CMK (cell line): ENCODE data around the gene PMM2.
"Not testable (repeated sequence)": the region's sequence is repeated elsewhere in the genome, so short reads cannot be mapped to it uniquely, and the experiment has no call there.

Experiments used
- DNase-seq: peaks from one replicate; pipeline ENCODE4 v3.0.0-alpha.2; 2010; ENCODE audit warnings: low read depth

Gene PMM2

DNA sequence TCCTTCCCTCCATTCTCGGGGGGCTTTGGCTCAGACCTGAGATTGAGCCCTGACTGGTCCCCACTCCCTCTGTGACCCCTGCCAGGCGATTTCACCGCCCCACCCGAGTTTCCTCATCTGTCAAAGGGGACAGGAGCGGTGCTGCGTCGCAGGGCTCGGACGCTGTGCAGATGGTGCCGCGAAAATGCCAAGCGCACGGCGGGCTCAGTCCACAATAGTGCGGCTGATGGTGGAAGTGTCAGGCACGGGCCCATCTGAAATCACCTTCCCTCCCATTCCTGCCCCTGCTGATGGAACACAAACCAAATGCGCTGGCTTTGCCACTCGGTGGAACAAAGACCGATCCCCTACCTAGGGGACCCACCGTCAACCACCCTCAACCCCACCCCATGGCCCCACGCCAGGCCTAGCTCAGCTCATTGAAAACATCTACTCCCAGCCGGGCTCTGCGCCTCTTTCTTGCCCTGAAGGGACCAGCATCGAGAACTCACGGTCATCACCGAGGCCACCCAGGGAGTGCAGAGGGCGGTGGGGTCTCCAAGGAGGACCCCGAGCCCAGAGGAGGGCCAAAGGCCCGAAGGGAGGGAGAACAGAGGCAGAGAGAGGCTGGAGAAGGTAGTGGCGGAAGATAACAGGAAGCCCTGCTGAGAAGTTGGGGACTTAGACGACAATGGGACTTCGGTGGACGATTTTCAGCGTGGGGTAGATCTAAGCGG, 69.7 kb downstream of the PMM2 start:
- no peak for DNase-seq

DNA sequence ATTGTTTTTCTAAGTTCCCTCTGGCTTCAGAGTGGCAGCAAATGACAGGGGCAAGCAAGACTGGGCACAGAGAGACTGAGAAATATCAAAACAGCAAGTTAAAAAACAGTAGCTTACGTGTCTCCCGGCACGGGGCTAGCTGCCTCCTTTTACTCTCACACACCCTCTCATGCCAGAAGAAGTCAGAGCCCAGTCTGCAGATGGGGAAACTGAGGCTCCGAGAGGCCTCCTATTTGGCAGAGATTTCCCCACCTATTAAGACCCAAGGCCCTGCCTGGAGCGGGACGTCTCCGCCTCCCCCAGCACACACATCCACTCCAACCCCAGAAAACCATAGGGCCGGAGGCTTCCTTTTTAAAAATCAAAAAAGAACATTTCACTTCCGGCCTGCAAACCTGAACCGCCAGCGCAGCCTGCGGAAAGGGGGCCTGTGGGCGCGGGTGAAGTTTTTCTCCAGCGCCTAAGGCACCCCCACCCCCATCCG, 70.3 kb downstream of the PMM2 start:
- no peak for DNase-seq

DNA sequence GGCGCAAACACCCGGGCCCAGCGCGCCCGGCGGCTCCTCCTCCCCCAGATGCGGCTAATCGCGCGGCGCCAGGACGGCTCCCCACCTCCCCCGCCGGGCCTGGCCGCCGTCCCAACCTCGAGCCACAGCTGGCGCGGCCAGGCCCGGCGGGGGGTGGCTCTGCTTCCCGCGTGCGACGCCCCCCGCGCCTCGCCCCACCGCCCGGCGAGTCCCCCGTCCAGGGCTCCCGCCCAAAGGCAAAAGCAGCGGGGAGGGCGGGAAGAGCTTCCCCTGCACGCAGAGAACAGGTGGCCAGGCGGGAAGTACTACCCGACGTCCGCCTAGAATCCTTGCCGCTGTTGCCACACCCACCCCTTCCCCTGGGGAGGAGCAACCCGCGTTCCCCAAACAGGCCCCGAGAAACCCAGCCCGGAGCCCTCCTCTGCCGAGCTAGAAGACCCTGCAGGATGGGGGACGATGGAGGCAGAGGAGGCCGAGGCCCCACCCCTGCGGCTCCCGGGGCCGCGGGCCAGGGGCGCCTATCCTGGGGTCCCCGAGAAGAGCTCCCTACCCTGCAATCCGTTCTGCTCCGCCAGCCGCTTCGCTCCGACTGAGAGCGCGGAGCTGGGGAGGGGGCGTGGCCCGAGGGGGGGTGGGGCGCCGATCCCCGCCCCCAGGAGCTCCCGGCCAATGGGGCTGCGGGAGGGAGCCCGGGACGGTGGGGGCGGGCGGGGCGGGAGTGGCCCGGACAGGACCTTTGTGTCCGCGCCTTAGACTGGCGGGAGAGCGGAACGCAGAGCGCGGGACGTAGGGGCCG, 71.0 kb downstream of the PMM2 start, which contains the start of gene CARHSP1:
CARHSP1 (minus strand) TSS at position 591 of the 796 bp plus-strand sequence. CDS start 9,678 bp downstream, outside the sequence.
- DNase-seq, result peak; percentile 83

DNA sequence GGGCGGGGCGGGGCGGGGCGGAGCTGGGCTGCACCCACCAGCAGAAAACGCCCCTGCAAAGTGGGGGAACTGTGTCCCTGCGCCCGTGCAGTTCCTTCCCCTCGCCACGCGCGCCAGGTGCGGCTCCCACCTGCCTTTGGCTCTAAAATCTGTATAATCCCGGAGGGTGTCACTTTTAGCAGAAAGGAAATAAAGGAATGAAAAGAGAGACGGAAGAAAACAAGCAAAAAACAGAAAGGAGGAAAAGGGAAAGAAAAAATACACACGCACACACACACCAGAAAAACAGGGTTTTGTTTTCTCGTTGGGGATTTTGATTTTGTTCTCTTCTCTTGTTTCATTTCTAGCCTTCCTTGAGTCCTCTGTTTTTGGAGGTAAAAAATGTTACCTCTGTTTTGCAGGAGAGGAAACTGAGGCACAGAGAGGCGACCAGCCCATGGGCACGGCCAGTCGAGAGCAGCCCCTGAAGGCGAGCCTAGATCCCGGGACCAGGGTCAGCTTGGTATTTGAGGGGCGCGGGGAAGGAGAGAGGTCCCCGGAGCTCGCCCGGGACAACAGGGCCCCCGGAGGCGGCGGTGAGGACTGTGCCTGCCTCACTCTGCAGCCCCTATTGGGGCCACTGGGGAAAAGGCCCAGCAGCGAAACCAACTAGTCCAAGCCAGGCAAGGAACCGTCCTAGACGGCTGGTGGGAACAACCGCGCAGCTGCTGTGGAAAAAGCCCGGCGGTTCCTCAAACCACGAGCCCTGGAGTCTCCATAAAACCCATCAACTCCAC, 71.8 kb downstream of the PMM2 start:
- no peak for DNase-seq

DNA sequence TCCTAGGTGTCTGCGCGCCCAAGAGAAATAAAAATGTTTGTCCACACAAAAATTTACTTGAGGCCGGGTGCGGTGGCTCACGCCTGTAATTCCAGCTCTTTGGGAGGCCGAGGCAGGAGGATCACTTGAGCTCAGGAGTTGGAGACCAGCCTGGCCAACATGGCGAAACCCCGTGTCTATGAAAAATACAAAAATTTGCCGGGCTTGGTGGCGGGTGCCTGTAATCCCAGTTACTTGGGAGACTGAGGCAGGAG, 72.3 kb downstream of the PMM2 start:
- DNase-seq, result not testable (repeated sequence)

DNA sequence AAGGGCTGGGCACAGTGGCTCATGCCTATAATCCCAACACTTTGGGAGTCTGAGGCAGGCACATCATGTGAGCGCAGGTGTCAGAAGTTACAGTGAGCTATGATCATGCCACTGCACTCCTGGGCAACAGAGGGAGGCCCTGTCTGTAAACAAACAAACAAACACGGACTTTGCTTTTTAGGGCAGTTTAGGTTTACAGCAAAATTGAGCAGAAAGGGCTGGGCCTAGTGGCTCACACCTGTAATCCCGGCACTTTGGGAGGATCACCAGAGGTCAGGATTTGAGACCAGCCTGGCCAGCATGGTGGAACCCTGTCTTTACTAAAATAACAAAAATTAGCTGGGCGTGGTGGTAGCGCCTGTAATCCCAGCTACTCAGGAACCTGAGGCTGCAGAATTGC, 74.4 kb downstream of the PMM2 start:
- DNase-seq, result no peak

DNA sequence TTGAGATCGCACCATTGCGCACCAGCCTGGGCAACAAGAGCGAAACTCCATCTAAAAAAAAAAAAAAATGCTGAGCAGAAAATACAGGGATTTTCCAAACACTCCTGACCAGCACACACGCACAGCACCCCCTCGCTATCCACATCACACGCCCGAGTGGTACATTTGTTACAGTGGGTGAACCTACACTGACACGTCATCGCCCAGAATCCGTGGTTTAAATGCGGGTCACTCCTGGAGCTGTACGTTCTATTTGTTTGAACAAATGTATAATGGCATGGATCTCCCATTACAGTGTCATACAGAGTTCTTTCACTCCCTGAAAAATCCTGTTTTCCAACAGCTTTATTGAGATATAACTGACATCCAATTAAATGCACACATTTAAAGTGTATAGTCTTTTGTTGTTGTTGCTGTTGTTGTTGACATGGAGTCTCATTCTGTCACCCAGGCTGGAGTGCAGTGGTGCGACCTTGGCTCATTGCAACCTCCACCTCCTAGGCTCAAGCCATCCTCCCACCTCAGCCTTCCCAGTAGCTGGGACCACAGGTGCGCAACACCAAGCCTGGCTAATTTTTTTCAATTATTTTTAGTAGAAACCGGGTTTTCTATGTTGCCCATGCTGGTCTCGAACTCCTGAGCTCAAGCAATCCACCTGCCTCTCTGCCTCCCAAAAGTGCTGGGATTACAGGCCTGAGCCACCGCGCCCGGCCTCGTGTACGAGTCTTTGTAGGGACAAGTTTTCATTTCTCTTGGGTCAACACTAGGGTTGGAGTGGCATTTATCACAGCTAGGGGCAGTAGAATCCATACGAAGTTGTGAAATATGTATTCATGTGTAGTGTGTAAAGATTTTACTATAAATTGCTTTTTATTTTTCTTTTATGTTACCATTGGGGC, 75.6 kb downstream of the PMM2 start:
- DNase-seq, result no peak

DNA sequence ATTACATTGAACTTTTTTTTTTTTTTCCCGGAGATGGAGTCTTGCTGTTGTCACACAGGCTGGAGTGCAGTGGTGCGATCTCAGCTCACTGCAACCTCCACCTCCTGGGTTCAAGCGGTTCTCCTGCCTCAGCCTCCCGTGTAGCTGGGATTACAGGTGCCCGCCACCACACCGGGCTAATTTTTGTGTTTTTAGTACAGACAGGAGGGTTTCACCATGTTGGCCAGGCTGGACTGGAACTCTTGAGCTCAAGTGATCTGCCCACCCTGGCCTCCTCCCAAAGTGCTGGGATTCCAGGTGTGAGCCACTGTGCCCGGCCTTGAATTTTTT, 76.2 kb downstream of the PMM2 start:
- not testable (repeated sequence) for DNase-seq

DNA sequence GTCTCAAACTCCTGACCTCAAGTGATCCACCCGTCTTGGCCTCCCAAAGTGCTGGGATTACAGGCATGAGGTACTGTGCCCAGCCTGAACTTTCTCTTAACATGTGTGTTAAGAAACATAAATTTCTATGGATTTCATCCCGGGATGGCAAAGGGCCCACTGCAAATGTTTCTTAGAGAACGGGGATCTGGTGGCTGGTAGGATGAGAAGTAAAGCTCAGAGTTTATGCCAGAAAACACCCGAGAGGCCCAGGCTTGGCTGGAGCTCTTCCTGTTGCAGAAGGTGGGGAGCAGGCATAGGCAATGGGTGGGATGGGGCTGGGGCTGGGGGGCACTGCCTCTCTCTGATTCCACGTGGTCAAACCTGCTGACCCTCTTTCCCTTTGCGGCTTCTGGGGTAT, 76.7 kb downstream of the PMM2 start:
- no peak for DNase-seq

DNA sequence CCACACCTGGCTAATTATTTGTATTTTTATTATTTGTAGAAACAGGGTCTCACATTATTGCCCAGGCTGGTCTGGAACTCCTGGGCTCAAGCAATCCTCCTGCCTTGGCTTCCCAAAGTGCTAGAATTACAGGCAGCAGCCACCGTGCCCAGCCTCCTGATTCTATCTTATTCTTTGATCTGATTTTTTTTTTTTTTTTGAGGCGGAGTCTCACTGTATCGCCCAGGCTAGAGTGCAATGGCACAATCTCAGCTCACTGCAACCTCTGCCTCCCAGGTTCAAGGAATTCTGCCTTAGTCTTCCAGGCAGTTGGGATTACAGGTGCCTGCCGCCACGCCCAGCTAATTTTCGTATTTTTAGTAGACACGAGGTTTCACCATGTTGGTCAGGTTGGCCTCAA, 77.7 kb downstream of the PMM2 start:
- DNase-seq, result not testable (repeated sequence)

DNA sequence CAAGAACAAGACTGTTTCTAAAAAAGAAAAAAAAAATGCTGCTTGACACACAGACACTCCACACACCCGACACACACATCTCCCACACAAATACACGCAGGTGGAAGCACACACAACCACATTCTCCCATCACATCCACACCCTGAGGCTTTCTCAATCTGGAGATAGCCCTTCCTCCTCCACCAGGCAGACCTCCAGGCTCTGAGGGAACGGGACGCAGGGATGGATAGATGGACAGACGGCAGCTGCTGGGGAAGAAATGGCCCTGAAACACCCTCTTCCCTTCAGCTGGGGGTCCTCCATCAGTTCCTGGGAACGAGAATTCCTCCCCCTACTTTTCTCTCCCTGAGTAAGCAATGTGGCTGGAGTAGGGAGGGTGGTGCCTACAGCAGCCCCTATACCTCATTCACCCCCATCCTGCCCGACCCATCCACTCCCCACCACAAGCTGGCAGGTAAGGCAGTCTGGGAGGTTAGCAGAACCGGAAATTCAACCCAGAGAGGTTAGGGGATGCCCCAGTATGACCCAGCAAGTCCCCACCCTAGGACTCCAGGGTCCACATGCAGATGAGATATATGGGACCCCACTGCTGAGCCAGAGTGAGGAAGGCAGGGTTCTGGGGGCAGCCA, 80.4 kb downstream of the PMM2 start:
- DNase-seq, result no peak

DNA sequence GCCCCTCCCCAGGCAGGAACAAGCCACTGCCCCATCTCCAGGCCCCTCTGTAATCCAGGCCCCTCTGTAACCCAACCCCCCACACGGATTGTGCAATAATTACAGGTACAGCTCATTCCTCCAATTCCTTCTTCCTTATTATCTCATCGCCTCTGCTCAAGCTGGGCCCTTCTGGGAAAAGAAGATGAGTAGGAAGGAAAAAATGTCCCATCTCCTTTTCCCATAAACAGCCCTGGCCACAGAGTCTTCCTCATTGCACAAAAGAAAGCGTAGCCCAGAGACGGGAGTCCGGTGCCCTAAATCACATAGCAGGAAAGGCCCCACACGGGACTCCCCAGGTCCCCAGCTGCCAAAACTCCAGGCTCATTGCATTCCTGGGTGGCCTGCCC, 80.9 kb downstream of the PMM2 start:
- no peak for DNase-seq

DNA sequence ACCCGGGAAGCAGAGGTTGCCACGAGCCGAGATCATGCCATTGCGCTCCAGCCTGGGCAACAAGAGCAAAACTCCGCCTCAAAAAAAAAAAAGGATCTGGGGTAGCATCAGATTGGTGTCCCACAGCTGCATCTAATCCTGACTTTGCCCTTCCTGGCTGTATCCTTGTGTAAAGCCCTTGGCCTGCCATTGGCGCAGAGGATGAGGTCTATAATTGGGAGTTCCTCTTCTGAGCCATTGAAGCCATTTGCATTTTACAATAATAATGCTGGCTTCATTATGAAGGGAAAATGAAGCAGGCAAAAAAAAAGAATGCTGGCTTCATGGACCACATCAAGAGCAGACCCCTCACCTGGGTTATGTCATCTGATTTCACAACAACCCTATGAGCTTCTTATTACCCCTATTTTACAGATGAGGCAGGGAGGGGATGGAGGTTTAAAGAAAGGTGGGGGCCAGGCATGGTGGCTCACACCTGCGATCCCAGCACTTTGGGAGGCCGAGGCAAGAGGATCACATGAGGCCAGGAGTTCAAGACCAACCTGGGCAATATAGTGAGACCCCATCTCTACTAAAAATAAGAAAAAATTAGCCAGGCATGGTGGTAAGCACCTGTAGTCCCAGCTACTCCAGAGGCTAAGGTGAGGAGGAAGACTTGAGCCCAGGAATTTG, 83.3 kb downstream of the PMM2 start:
- DNase-seq, result no peak

DNA sequence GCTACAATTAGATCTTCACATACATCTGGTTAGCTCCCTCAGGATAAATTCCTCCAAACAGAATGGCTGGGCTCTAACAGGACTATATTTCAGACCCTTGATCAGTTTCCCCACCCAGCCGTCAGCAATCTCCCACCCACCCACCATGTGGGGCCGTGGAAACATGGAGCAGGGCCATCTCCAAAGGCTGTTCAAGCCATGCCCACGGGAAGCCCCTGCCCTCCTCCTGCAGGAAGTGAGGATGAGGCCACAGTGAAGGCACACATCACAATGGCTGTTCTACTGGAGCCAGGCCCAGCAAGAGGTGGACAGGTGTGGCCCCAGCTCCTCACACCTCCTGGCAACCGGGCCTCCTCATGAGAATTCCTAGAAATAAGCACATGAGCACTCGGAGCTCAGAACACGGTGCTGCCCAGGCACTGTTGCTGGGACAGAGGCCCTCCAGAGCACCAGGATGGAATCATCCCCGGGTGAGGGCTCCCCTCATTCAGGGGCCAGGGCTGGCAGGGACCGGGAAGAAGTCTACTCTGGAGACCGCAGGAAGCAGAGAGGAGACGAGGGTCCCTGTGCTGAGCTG, 84.5 kb downstream of the PMM2 start, which contains the start of gene LITAFD:
LITAFD (plus strand) TSS at position 311 of the 577 bp plus-strand sequence. CDS start 2,005 bp downstream, outside the sequence.
- DNase-seq, result no peak

DNA sequence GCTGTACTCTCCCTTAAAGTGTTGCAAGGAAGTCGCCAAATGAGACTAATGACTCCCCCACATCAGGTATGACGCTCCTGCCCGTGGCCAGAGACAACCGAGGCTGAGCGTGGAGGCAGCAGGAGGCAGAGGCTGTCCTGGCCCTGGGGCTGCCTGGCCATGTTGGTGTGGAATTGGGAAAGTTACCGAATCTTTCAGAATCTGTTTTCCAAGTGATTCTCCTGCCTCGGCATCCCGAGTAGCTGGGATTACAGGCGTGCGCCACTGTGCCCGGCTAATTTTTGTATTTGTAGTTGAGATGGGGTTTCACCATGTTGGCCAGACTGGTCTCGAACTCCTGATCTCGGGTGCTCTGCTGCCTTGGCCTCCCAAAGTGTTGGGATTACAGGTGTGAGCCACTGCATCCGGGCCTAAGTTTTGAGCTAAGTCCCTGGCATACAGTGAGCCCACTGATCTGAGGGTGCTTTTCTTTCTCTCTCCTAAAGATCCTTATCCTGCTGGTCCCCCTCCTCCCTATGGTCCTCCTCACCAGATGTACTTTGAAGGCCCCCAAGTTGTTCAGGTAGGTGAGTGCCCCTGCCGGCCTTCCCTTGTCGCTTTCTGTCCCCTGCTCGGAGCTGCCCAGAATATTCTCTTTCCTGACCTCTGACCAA, 85.2 kb downstream of the PMM2 start:
- no peak for DNase-seq

DNA sequence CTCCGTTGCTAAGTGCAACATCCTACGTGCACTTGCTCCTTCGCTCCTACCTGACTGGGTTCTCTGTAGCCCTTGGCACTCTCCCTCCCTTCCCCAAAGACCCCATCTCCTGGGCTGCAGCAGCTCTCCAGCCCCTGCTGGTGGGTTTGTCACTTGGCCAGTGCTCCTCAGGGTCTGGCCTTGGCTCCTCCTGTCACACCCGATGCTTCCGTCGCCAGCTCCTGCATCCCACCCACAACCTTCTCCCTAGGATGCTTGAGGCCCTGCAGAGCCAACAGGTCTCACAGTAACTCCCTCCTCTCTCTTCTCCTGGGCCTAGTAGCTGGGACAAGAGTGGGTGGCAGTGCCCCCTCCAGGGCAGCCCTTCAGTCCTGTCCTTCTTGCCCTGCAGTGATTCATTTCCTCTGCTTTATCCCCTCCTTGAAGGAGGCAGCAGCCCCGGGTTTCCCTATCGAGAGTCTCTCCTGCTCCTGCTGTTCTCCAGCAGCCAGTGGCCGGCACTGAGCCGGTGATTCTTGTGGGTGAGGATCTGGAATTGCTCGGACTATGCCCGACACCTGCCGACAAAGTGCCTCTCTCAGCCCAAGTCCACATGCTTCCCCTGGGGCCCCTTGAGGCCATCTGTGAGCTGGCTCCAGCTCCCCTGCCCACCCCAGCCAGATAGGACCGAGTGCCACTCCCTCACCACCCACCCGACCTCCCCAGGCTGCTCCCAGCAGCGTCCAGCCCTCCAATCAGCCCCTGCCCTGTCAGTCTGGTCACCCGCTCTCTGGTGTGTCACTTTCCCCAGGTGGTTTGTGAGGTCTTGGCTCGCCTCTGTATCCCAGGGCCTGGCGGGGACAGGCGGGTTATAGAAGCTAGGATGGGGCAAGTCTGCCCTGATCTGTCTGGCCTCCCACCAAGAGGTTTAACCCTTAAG, 88.3 kb downstream of the PMM2 start:
- DNase-seq, result no peak

DNA sequence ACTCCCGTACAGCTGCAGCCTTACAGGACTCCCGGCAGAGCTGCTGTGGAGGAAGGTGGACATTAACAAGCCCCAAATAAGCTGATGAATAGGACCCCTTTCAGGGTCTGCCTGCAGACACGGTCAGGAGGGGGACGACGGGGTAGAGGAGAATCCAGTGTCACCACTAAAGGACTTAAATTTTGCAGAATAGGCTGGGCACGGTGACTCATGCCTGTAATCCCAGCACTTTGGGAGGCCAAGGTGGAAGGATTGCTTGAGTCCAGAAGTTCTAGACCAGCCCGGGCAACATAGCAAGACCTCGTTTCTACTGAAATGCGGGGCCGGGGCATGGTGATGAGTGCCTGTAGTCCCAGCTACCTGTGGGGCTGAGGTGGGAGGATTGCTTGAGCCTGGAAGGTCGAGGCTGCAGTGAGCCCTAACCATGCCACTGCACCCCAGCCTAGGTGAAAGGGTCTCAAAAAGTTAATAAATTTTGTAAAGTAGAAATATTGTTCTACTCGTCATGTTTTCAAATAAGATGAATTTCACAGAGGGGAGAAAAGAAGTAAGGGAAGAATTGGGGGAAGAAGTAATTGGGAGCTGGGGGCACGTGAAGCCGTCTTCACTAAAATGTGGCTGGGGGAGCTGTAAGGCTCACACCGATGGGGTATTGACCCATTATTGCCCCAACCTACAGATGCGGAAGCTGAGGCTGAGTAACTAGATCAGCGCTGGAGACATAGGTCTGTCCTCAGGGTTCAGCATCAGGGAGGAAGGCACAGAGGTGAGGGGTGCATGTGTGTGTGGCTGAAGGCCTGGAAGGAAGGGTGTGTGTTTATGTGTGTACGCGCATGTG, 89.2 kb downstream of the PMM2 start:
- DNase-seq, result no peak

DNA sequence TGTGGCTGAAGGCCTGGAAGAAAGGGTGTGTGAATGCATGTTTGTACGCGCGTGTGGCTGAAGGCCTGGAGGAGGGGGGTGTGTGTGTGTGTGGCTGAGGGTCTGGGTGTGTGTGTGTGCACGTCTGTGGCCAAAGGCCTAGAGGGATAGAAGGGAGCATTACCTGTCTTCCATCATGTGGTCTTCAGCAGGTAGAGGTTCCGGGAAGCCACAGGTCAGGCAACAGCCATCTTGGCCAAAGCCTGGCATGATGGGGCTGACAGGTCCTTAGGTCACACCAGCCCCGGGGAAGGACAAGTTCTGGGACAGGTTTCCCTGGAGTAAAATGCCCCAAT, 89.8 kb downstream of the PMM2 start:
- no peak for DNase-seq
